Ishikawa (cell line): ENCODE results near the gene PSME2.

Experiments used
- CEBPB ChIP-seq: IDR thresholded peaks from 2 replicates; pipeline ENCODE4 v1.6.1; 2012
- CREB1 ChIP-seq: IDR thresholded peaks from 2 replicates; pipeline ENCODE4 v1.6.1; 2012; ENCODE audit warnings: low read depth
- EGR1 ChIP-seq: IDR thresholded peaks from 2 replicates; pipeline ENCODE4 v1.6.1; 2012
- EP300 ChIP-seq: IDR thresholded peaks from 2 replicates; pipeline ENCODE4 v1.6.1; 2012; ENCODE audit warnings: borderline replicate concordance
- FOXM1 ChIP-seq: IDR thresholded peaks from 2 replicates; pipeline ENCODE4 v1.6.1; 2012; ENCODE audit warnings: low read depth, borderline replicate concordance
- MAX ChIP-seq: IDR thresholded peaks from 2 replicates; pipeline ENCODE4 v1.6.1; 2012
- NFIC ChIP-seq: IDR thresholded peaks from 2 replicates; pipeline ENCODE4 v1.6.1; 2012
- RAD21 ChIP-seq: IDR thresholded peaks from 2 replicates; pipeline ENCODE4 v1.6.1; 2012; ENCODE audit warnings: low read depth
- REST ChIP-seq: IDR thresholded peaks from 2 replicates; pipeline ENCODE4 v1.6.1; 2012; ENCODE audit warnings: low read depth, mild to moderate bottlenecking
- TAF1 ChIP-seq: IDR thresholded peaks from 2 replicates; pipeline ENCODE4 v1.6.1; 2012; ENCODE audit warnings: low read depth, mild to moderate bottlenecking
- TCF12 ChIP-seq: IDR thresholded peaks from 2 replicates; pipeline ENCODE4 v1.6.1; 2012; ENCODE audit warnings: low read depth
- TEAD4 ChIP-seq: IDR thresholded peaks from 2 replicates; pipeline ENCODE4 v1.6.1; 2012
- USF1 ChIP-seq: IDR thresholded peaks from 2 replicates; pipeline ENCODE4 v1.6.1; 2012
- YY1 ChIP-seq: IDR thresholded peaks from 2 replicates; pipeline ENCODE4 v1.6.1; 2012; ENCODE audit warnings: low read depth
- ZBTB7A ChIP-seq: IDR thresholded peaks from 2 replicates; pipeline ENCODE4 v1.6.1; 2012; ENCODE audit warnings: low read depth

Gene PSME2

GRCh38 chr14:24179961-24180796 lies 33.8 kb upstream of the PSME2 start:
- TF ChIP-seq CREB1 (peak; percentile 66; the same call in 1 of the 2 replicates), REST (no peak)

GRCh38 chr14:24179294-24179960 lies 33.0 kb upstream of the PSME2 start:
- TF ChIP-seq EGR1 (no peak), USF1 (no peak), FOXM1 (no peak), RAD21 (no peak), YY1 (no peak), CREB1 (no peak), TAF1 (no peak), MAX (no peak), TEAD4 (no peak), CEBPB (no peak), ZBTB7A (no peak), REST (no peak), NFIC (no peak), EP300 (no peak), TCF12 (no peak)

- TF ChIP-seq TCF12 (no peak), ZBTB7A (no peak), EP300 (no peak), USF1 (no peak), CREB1 (no peak), YY1 (no peak), NFIC (no peak), MAX (no peak), TEAD4 (no peak), RAD21 (no peak), REST (no peak), TAF1 (no peak), EGR1 (no peak)
Observed at GRCh38 chr14:24178399-24179178, 32.2 kb upstream of the PSME2 start.

GRCh38 chr14:24177891-24178290 lies 31.5 kb upstream of the PSME2 start:
- TF ChIP-seq RAD21 (no peak), CEBPB (no peak), TAF1 (no peak), YY1 (no peak), EP300 (no peak), FOXM1 (no peak), ZBTB7A (no peak), TCF12 (no peak), EGR1 (no peak), REST (no peak), TEAD4 (no peak), CREB1 (no peak), MAX (no peak), USF1 (no peak)
